ENCODE measurements around the gene C7orf33. TPM values are rescaled to one million over a fixed set of nuclear protein-coding genes. Genes with fewer than 3 reads are reported as not detected.

The C7orf33 gene
- total RNA-seq, 1 donor from 2014 or later, result not detected

- H3K36me3 ChIP-seq (ENCODE audit: control insufficient read depth in 3 of 3, insufficient read depth in 3 of 3, low read length in 3 of 3), result no peaks in the 10 kb centered on the region
- no peaks in the 10 kb centered on the region for H3K9me3 ChIP-seq (ENCODE audit: control insufficient read depth in 3 of 3, low read length in 3 of 3)
- no peak overlapping the region for H3K27ac ChIP-seq (ENCODE audit: low read depth, low read length)
- no peak overlapping the region for H3K9ac ChIP-seq (ENCODE audit: low read depth in 1 of 3, low read length in 3 of 3)
- no peaks in the 10 kb centered on the region for H3K27me3 ChIP-seq (ENCODE audit: control insufficient read depth in 3 of 3, insufficient read depth in 3 of 3, low read length in 3 of 3)
- H3K4me3 ChIP-seq (ENCODE audit: low read length in 3 of 3), result no peak overlapping the region
- H3K4me1 ChIP-seq (ENCODE audit: control insufficient read depth in 3 of 3, insufficient read depth in 3 of 3, low read length in 3 of 3), result peaks cover 0 to 2% (median 0%) of the 10 kb centered on the region in 3 donors
Observed at GRCh38 chr7:148575640-148576411, 14.7 kb upstream of the C7orf33 start.

DNA sequence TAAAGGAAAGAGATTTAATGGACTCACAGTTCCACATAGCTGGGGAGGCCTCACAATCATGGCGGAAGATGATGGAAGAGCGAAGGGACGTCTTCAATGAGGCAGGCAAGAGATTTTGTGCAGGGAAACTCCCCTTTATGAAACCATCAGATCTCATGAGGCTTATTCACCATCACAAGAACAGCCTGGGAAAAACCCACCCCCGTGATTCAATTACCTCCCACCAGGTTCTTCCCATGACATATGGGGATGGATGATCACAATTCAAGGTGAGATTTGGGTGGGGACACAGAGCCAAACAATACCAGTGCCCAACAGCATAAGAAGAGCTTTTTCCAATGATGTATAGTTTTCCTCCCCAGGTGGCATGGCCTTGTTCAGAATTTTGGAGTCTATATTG, 11.2 kb upstream of the C7orf33 start:
- H3K36me3 ChIP-seq (ENCODE audit: control insufficient read depth in 3 of 3, insufficient read depth in 3 of 3, low read length in 3 of 3), result no peaks in the 10 kb centered on the region
- no peak overlapping the region for H3K9ac ChIP-seq (ENCODE audit: low read depth in 1 of 3, low read length in 3 of 3)
- no peak overlapping the region for H3K27ac ChIP-seq (ENCODE audit: low read depth, low read length)
- H3K4me3 ChIP-seq (ENCODE audit: low read length in 3 of 3), result no peak overlapping the region
- peaks cover 0 to 2% (median 0%) of the 10 kb centered on the region in 3 donors for H3K4me1 ChIP-seq (ENCODE audit: control insufficient read depth in 3 of 3, insufficient read depth in 3 of 3, low read length in 3 of 3)
- no peaks in the 10 kb centered on the region for H3K9me3 ChIP-seq (ENCODE audit: control insufficient read depth in 3 of 3, low read length in 3 of 3)
- H3K27me3 ChIP-seq (ENCODE audit: control insufficient read depth in 3 of 3, insufficient read depth in 3 of 3, low read length in 3 of 3), result no peaks in the 10 kb centered on the region

GRCh38 chr7:148580446-148580845, 10.1 kb upstream of the C7orf33 start:
- H3K36me3 ChIP-seq (ENCODE audit: control insufficient read depth in 3 of 3, insufficient read depth in 3 of 3, low read length in 3 of 3), result no peaks in the 10 kb centered on the region
- H3K4me3 ChIP-seq (ENCODE audit: low read length in 3 of 3), result no peak overlapping the region
- peaks cover 0 to 2% (median 0%) of the 10 kb centered on the region in 3 donors for H3K4me1 ChIP-seq (ENCODE audit: control insufficient read depth in 3 of 3, insufficient read depth in 3 of 3, low read length in 3 of 3)
- H3K27me3 ChIP-seq (ENCODE audit: control insufficient read depth in 3 of 3, insufficient read depth in 3 of 3, low read length in 3 of 3), result no peaks in the 10 kb centered on the region
- no peak overlapping the region for H3K27ac ChIP-seq (ENCODE audit: low read depth, low read length)
- no peak overlapping the region for H3K9ac ChIP-seq (ENCODE audit: low read depth in 1 of 3, low read length in 3 of 3)
- H3K9me3 ChIP-seq (ENCODE audit: control insufficient read depth in 3 of 3, low read length in 3 of 3), result no peaks in the 10 kb centered on the region

GRCh38 chr7:148581624-148582023, 8.9 kb upstream of the C7orf33 start:
- no peak overlapping the region for H3K9ac ChIP-seq (ENCODE audit: low read depth in 1 of 3, low read length in 3 of 3)
- no peaks in the 10 kb centered on the region for H3K27me3 ChIP-seq (ENCODE audit: control insufficient read depth in 3 of 3, insufficient read depth in 3 of 3, low read length in 3 of 3)
- no peaks in the 10 kb centered on the region for H3K9me3 ChIP-seq (ENCODE audit: control insufficient read depth in 3 of 3, low read length in 3 of 3)
- no peaks in the 10 kb centered on the region for H3K36me3 ChIP-seq (ENCODE audit: control insufficient read depth in 3 of 3, insufficient read depth in 3 of 3, low read length in 3 of 3)
- no peaks in the 10 kb centered on the region for H3K4me1 ChIP-seq (ENCODE audit: control insufficient read depth in 3 of 3, insufficient read depth in 3 of 3, low read length in 3 of 3)
- H3K4me3 ChIP-seq (ENCODE audit: low read length in 3 of 3), result no peak overlapping the region
- no peak overlapping the region for H3K27ac ChIP-seq (ENCODE audit: low read depth, low read length)

GRCh38 chr7:148584154-148584827, 6.3 kb upstream of the C7orf33 start:
- Histone ChIP-seq H3K27ac (ENCODE audit: low read depth, low read length) (no peak overlapping the region), H3K27me3 (ENCODE audit: control insufficient read depth in 3 of 3, insufficient read depth in 3 of 3, low read length in 3 of 3) (no peaks in the 10 kb centered on the region)

GRCh38 chr7:148585399-148585798, 5.2 kb upstream of the C7orf33 start:
- Histone ChIP-seq H3K27me3 (ENCODE audit: control insufficient read depth in 3 of 3, insufficient read depth in 3 of 3, low read length in 3 of 3) (no peaks in the 10 kb centered on the region), H3K4me1 (ENCODE audit: control insufficient read depth in 3 of 3, insufficient read depth in 3 of 3, low read length in 3 of 3) (no peaks in the 10 kb centered on the region), H3K9me3 (ENCODE audit: control insufficient read depth in 3 of 3, low read length in 3 of 3) (no peaks in the 10 kb centered on the region)

More at GRCh38 chr7:148584154-148584827, 6.3 kb upstream of the C7orf33 start:
- Histone ChIP-seq H3K36me3 (ENCODE audit: control insufficient read depth in 3 of 3, insufficient read depth in 3 of 3, low read length in 3 of 3) (no peaks in the 10 kb centered on the region), H3K4me1 (ENCODE audit: control insufficient read depth in 3 of 3, insufficient read depth in 3 of 3, low read length in 3 of 3) (no peaks in the 10 kb centered on the region), H3K9ac (ENCODE audit: low read depth in 1 of 3, low read length in 3 of 3) (no peak overlapping the region), H3K4me3 (ENCODE audit: low read length in 3 of 3) (no peak overlapping the region), H3K9me3 (ENCODE audit: control insufficient read depth in 3 of 3, low read length in 3 of 3) (no peaks in the 10 kb centered on the region)

GRCh38 chr7:148587076-148587475, 3.5 kb upstream of the C7orf33 start:
- H3K4me1 ChIP-seq (ENCODE audit: control insufficient read depth in 3 of 3, insufficient read depth in 3 of 3, low read length in 3 of 3), result no peaks in the 10 kb centered on the region
- no peak overlapping the region for H3K27ac ChIP-seq (ENCODE audit: low read depth, low read length)
- H3K9ac ChIP-seq (ENCODE audit: low read depth in 1 of 3, low read length in 3 of 3), result no peak overlapping the region
- H3K9me3 ChIP-seq (ENCODE audit: control insufficient read depth in 3 of 3, low read length in 3 of 3), result no peaks in the 10 kb centered on the region
- no peaks in the 10 kb centered on the region for H3K27me3 ChIP-seq (ENCODE audit: control insufficient read depth in 3 of 3, insufficient read depth in 3 of 3, low read length in 3 of 3)
- no peaks in the 10 kb centered on the region for H3K36me3 ChIP-seq (ENCODE audit: control insufficient read depth in 3 of 3, insufficient read depth in 3 of 3, low read length in 3 of 3)
- H3K4me3 ChIP-seq (ENCODE audit: low read length in 3 of 3), result no peak overlapping the region

More at GRCh38 chr7:148585399-148585798, 5.2 kb upstream of the C7orf33 start:
- Histone ChIP-seq H3K27ac (ENCODE audit: low read depth, low read length) (no peak overlapping the region), H3K9ac (ENCODE audit: low read depth in 1 of 3, low read length in 3 of 3) (no peak overlapping the region), H3K36me3 (ENCODE audit: control insufficient read depth in 3 of 3, insufficient read depth in 3 of 3, low read length in 3 of 3) (no peaks in the 10 kb centered on the region), H3K4me3 (ENCODE audit: low read length in 3 of 3) (no peak overlapping the region)

DNA sequence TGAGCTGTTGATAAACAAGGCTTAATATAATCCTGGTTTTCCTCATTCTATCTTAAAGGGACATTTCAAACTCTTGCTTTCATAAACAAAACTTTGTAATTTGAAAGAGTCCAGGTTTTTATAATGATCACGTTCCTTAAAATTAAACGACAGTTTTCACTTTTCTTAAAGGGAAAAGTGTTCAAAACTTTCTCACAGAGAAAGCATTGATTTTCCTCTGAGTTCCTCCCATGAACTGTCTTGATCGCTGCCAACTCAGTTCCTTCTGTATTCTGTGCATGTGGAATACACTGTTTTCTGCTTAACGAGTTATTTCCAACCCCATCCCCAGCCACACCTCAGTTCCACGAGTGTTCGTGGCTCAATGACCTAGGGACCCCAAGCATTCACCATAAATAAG, 2.4 kb upstream of the C7orf33 start:
- H3K27me3 ChIP-seq (ENCODE audit: control insufficient read depth in 3 of 3, insufficient read depth in 3 of 3, low read length in 3 of 3), result no peaks in the 10 kb centered on the region
- H3K27ac ChIP-seq (ENCODE audit: low read depth, low read length), result no peak overlapping the region
- no peaks in the 10 kb centered on the region for H3K9me3 ChIP-seq (ENCODE audit: control insufficient read depth in 3 of 3, low read length in 3 of 3)
- no peak overlapping the region for H3K9ac ChIP-seq (ENCODE audit: low read depth in 1 of 3, low read length in 3 of 3)
- no peaks in the 10 kb centered on the region for H3K36me3 ChIP-seq (ENCODE audit: control insufficient read depth in 3 of 3, insufficient read depth in 3 of 3, low read length in 3 of 3)
- H3K4me1 ChIP-seq (ENCODE audit: control insufficient read depth in 3 of 3, insufficient read depth in 3 of 3, low read length in 3 of 3), result no peaks in the 10 kb centered on the region
- no peak overlapping the region for H3K4me3 ChIP-seq (ENCODE audit: low read length in 3 of 3)

DNA sequence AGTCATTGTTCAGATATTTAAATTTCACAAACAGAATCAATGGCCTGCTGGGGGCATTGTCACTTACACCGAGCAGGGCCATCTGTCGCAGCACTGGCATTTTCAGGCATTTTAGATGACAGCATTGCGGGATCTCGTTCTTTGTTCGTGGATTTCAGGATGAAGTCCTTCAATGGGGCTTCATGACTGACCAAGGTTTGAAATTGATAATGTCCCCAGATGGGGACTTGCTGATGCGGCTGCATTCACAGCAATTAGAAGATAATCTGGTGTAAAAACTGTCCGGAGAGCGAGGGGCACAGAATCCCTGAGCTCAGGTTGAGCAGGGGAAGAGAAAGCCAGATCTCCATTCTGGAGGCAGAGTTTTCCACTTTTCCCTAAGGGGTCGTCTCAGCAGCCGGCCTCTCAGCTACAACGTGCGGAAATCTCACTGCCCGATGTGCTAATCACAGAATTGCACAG, 1.9 kb upstream of the C7orf33 start:
- H3K4me1 ChIP-seq (ENCODE audit: control insufficient read depth in 3 of 3, insufficient read depth in 3 of 3, low read length in 3 of 3), result no peaks in the 10 kb centered on the region
- H3K36me3 ChIP-seq (ENCODE audit: control insufficient read depth in 3 of 3, insufficient read depth in 3 of 3, low read length in 3 of 3), result no peaks in the 10 kb centered on the region
- no peaks in the 10 kb centered on the region for H3K9me3 ChIP-seq (ENCODE audit: control insufficient read depth in 3 of 3, low read length in 3 of 3)
- no peak overlapping the region for H3K27ac ChIP-seq (ENCODE audit: low read depth, low read length)
- H3K9ac ChIP-seq (ENCODE audit: low read depth in 1 of 3, low read length in 3 of 3), result no peak overlapping the region
- H3K4me3 ChIP-seq (ENCODE audit: low read length in 3 of 3), result no peak overlapping the region
- no peaks in the 10 kb centered on the region for H3K27me3 ChIP-seq (ENCODE audit: control insufficient read depth in 3 of 3, insufficient read depth in 3 of 3, low read length in 3 of 3)

GRCh38 chr7:148589640-148590039, 926 bp upstream of the C7orf33 start:
- no peaks in the 10 kb centered on the region for H3K36me3 ChIP-seq (ENCODE audit: control insufficient read depth in 3 of 3, insufficient read depth in 3 of 3, low read length in 3 of 3)
- no peak overlapping the region for H3K4me3 ChIP-seq (ENCODE audit: low read length in 3 of 3)
- H3K9me3 ChIP-seq (ENCODE audit: control insufficient read depth in 3 of 3, low read length in 3 of 3), result no peaks in the 10 kb centered on the region
- H3K9ac ChIP-seq (ENCODE audit: low read depth in 1 of 3, low read length in 3 of 3), result no peak overlapping the region
- H3K27me3 ChIP-seq (ENCODE audit: control insufficient read depth in 3 of 3, insufficient read depth in 3 of 3, low read length in 3 of 3), result no peaks in the 10 kb centered on the region
- no peak overlapping the region for H3K27ac ChIP-seq (ENCODE audit: low read depth, low read length)
- H3K4me1 ChIP-seq (ENCODE audit: control insufficient read depth in 3 of 3, insufficient read depth in 3 of 3, low read length in 3 of 3), result no peaks in the 10 kb centered on the region
